A549 treated with RU486 at 1 μM for 4 hours (cell line): ENCODE results near the gene CLDN9. TPM values are rescaled to one million over a fixed set of nuclear protein-coding genes. Genes with fewer than 3 reads are reported as not detected.

Experiments used
- total RNA-seq: library from RNA; stranded (reverse); fragments of 200-300 nt; extraction: Qiagen RNA extraction; gene quantifications from 5 replicates; pipeline ENCODE4 v1.2.3, GENCODE V29; 2022; ENCODE audit warnings: low read depth

CLDN9 gene, protein sequence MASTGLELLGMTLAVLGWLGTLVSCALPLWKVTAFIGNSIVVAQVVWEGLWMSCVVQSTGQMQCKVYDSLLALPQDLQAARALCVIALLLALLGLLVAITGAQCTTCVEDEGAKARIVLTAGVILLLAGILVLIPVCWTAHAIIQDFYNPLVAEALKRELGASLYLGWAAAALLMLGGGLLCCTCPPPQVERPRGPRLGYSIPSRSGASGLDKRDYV
- 0.30 to 0.55 TPM (median 0.50 TPM) in 5 replicates for total RNA-seq

GRCh38 chr16:3012828-3013420 is at the start of gene CLDN9:
TSS of gene CLDN9 (plus strand) at chr16:3012923. CDS start at chr16:3013363, 440 bp downstream.

GRCh38 chr16:2963723-2964474 is 48.8 kb upstream of the CLDN9 start, which contains the start of gene KREMEN2:
TSS of gene KREMEN2 (plus strand) at chr16:2964275. CDS start at chr16:2964521, 246 bp downstream.

DNA sequence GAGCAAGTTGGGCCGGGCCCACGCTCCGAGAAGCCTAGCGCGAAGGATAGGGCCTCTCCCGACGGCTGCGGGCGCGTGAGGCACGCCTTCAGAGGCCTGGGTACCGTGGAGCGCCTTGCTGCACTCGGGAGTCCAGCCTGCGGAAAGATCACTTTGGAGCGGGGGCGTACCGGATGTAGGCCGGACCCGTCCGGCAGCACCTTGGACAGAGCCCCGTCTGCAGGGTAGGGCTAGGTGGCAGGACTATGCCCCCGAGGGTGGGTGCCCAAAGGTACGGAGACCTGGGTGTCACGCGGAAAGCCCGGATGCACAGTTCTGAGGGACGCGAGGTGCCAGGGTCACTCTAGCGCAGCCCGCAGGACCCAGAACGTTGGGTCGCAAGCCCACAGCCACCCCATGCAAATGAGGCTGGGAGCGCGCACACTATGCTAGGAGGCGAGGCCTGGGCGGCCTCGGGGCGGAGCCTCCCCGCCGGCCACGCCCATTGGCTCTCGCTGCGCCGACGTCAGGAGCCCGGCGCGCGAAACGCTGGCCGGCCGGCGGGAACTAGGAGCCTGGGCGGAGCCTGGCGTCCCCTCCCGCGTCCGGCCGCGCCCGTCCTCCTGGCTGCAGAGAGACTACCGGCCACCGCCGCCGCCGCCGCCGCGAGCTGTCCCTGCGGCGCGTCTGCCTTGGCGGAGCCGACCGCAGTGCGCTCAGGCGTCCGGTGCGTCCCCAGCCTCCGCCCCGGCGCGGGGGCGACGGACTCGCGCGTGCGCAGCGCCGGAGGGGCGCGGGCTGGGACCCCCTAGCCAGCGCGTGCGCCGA is 43.8 kb upstream of the CLDN9 start, which contains the start of gene PAQR4:
Gene PAQR4 (plus strand): TSS at position 611 of the 807 bp plus-strand sequence. CDS start 327 bp downstream, outside the sequence.

GRCh38 chr16:2980227-2981176 is 32.2 kb upstream of the CLDN9 start, which contains the start of gene PKMYT1:
TSS of gene PKMYT1 (minus strand) at chr16:2980446. CDS start at chr16:2979657, 789 bp downstream.

DNA sequence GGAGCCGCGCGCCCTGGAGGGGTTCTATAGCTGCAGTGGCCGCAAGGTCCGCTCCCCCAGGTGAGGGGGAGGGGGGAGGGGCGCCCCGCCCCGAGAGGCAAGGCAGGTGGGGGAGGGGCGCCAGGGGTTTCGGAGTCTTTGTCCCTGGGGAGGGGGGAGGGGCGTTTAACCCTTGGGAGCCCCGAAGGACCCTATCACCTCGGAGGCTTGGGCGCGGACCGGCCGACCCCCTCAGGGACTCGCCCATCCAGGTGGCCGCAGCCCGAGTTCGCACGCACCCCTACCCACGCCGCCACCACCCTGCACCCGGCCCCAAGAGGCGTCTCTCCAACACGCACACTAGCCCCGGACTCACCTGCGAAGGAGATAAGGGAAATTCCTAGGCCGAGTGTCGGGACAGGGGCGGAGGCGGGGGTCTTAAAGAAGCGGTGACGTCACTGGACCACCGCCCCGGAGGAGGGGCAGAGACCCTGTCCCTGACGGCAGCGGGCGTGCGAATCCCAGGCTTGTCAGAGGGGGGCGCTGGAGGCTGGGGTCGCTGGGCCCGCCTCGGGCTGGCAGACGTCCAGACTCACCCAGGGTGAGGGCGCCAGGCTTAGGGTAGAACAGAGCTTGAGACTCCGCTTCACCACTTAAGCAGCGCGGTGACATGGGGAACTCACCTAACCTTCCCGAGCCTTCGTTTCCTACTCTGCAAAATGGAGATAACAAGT is 5.2 kb downstream of the CLDN9 start, which contains the start of gene CLDN6:
Gene CLDN6 (minus strand): TSS at position 390 of the 713 bp plus-strand sequence. CDS start 2,162 bp downstream, outside the sequence.

GRCh38 chr16:3020247-3020603 is 7.5 kb downstream of the CLDN9 start, which contains the start of gene TNFRSF12A:
TSS of gene TNFRSF12A (plus strand) at chr16:3020368. CDS start at chr16:3020398, 30 bp downstream.

GRCh38 chr16:3023669-3024478 is 11.2 kb downstream of the CLDN9 start, which contains the start of the genes HCFC1R1 and THOC6:
TSS of gene HCFC1R1 (minus strand) at chr16:3023942. CDS start at chr16:3023941, 1 bp downstream.
TSS of gene THOC6 (plus strand) at chr16:3024035. CDS start at chr16:3024327, 292 bp downstream.

GRCh38 chr16:3036726-3037315 is 24.1 kb downstream of the CLDN9 start, which contains the start of gene BICDL2:
TSS of gene BICDL2 (minus strand) at chr16:3036944. CDS start at chr16:3035496, 1,448 bp downstream.

DNA sequence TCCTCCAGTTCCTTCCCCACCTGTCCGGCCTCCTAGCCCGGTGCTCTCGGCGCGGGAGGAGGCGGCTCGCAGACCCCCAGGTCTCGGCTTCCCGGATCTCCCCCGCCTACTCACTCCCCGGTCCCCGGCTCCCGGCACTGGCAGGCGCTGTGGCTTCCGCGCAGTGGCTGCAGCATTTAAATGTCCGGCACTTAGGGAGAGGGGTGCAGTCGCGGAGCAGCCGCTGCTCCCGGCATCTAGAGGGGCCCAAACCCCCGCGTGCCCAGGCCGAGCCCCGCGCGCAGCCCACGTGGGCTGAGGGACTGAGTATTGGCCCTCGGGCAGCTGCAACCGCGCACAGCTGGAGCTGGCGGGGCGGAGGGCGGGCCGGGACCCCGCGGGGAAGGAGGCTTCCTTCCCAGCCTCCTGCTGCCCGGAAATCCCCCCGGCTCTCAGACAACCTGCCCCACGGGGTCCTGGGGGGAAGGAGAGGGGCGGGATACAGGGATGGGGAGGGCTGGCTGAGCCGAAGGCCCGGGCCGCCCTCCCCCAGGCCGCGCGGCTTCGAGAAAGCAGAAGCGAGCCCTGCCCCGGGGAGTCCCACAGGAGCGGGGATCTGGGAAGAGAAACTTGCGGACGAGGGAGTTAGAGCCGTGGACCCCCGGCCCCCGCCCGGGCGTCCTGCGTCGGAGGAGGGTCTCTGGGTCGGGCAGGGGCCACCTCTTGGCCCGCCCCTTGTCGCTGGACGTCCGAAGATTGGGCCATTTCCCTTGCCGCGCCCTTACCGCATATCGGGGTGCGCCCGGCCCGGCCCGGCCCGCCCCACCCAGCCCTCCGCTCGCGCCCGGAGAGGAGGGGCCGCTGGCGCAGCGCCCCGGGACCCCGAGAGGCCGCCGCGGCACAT is 33.3 kb downstream of the CLDN9 start, which contains the start of gene MMP25:
Gene MMP25 (plus strand): TSS at position 804 of the 883 bp plus-strand sequence. CDS start 357 bp downstream, outside the sequence.

Other genes with a start within 250 kb of the CLDN9 start
- gene ELOB, start 235.6 kb upstream of the CLDN9 start, total RNA-seq: 436 to 538 TPM (median 483 TPM) in 5 replicates
- 0.09 TPM in 1 of 5 replicates, not detected in the others for gene PRSS33, start 225.4 kb upstream of the CLDN9 start, total RNA-seq
- gene PRSS41, start 214.5 kb upstream of the CLDN9 start, total RNA-seq: not detected in 5 replicates
- 0.21 to 0.30 TPM in 2 of 5 replicates, not detected in the others for gene PRSS21, start 195.7 kb upstream of the CLDN9 start, total RNA-seq
- 0.73 to 1.3 TPM (median 0.93 TPM) in 5 replicates for gene ZG16B, start 182.6 kb upstream of the CLDN9 start, total RNA-seq
- gene PRSS22, start 154.8 kb upstream of the CLDN9 start, total RNA-seq: 1.6 to 3.1 TPM (median 2.2 TPM) in 5 replicates
- 45.9 to 60.3 TPM (median 51.6 TPM) in 5 replicates for gene FLYWCH2, start 129.7 kb upstream of the CLDN9 start, total RNA-seq
- gene FLYWCH1, start 101.0 kb upstream of the CLDN9 start, total RNA-seq: 19.5 to 28.3 TPM (median 27.5 TPM) in 5 replicates
- gene KREMEN2, start 48.6 kb upstream of the CLDN9 start, total RNA-seq: 1.3 to 2.4 TPM (median 2.3 TPM) in 5 replicates
- 28.8 to 45.8 TPM (median 37.2 TPM) in 5 replicates for gene PAQR4, start 43.6 kb upstream of the CLDN9 start, total RNA-seq
- gene PKMYT1, start 32.5 kb upstream of the CLDN9 start, total RNA-seq: 57.5 to 96.6 TPM (median 92.5 TPM) in 5 replicates
- 0.19 to 0.74 TPM (median 0.34 TPM) in 5 replicates for gene CLDN6, start 5.3 kb downstream of the CLDN9 start, total RNA-seq
- 477 to 677 TPM (median 627 TPM) in 5 replicates for gene TNFRSF12A, start 7.4 kb downstream of the CLDN9 start, total RNA-seq
- gene HCFC1R1, start 11.0 kb downstream of the CLDN9 start, total RNA-seq: 216 to 280 TPM (median 222 TPM) in 5 replicates
- gene THOC6, start 11.1 kb downstream of the CLDN9 start, total RNA-seq: 21.6 to 33.9 TPM (median 32.7 TPM) in 5 replicates
- not detected in 5 replicates for gene BICDL2, start 24.0 kb downstream of the CLDN9 start, total RNA-seq
- 0.49 to 1.0 TPM (median 0.79 TPM) in 5 replicates for gene MMP25, start 33.6 kb downstream of the CLDN9 start, total RNA-seq
- 23.0 to 38.0 TPM (median 28.2 TPM) in 5 replicates for gene IL32, start 52.7 kb downstream of the CLDN9 start, total RNA-seq
- gene ZSCAN10, start 86.4 kb downstream of the CLDN9 start, total RNA-seq: not detected in 5 replicates
- gene ZNF205, start 99.7 kb downstream of the CLDN9 start, total RNA-seq: 9.2 to 14.3 TPM (median 13.2 TPM) in 5 replicates
- gene ZNF213, start 122.1 kb downstream of the CLDN9 start, total RNA-seq: 7.7 to 13.2 TPM (median 10.8 TPM) in 5 replicates
- gene OR1F1, start 175.3 kb downstream of the CLDN9 start, total RNA-seq: 0.23 to 0.48 TPM (median 0.29 TPM) in 5 replicates
- gene ZNF200, start 222.2 kb downstream of the CLDN9 start, total RNA-seq: 7.5 to 9.6 TPM (median 8.9 TPM) in 5 replicates
- gene MEFV, start 243.7 kb downstream of the CLDN9 start, total RNA-seq: not detected in 5 replicates